Thoracic aorta (tissue), 2 donors: ENCODE data around the gene FAM120B. TPM values are rescaled to one million over a fixed set of nuclear protein-coding genes. Genes with fewer than 3 reads are reported as not detected.

Experiments used
- ATAC-seq: fragments of 150-250 bp; one replicate; pipeline ENCODE4 v1.8.0; 2017; ENCODE audit warnings: low read depth; ENCODE audit not compliant: insufficient number of reproducible peaks, low FRiP score
- DNase-seq: peaks from one replicate; pipeline ENCODE4 v3.0.0-alpha.2; 2020; ENCODE audit warnings: low spot score
- H3K27ac ChIP-seq, 2 donors: fragments of 200-600 bp; sonication (generic); 1 replicate in 1 of 2; 2 replicates in 1 of 2; pipeline ENCODE4 v1.5.1; 2016; ENCODE audit warnings: mild to moderate bottlenecking in 2 of 2, moderate library complexity in 2 of 2
- H3K27me3 ChIP-seq: fragments of 200-600 bp; sonication (generic); replicated peaks from 2 replicates; pipeline ENCODE4 v1.6.0; 2016; ENCODE audit warnings: mild to moderate bottlenecking; ENCODE audit not compliant: insufficient read depth
- H3K36me3 ChIP-seq: fragments of 200-600 bp; sonication (generic); one replicate; pipeline ENCODE4 v1.5.1; 2016
- H3K4me1 ChIP-seq, 2 donors: fragments of 200-600 bp; sonication (generic); 1 replicate in 1 of 2; 2 replicates in 1 of 2; pipeline versions ENCODE4 v1.5.1 to v1.6.0; 2016; ENCODE audit warnings: low read depth in 2 of 2, mild to moderate bottlenecking in 1 of 2; ENCODE audit not compliant: control insufficient read depth in 1 of 2
- H3K4me3 ChIP-seq: fragments of 200-600 bp; sonication (generic); 2 replicates; pipeline ENCODE4 v1.5.1; 2016; ENCODE audit warnings: mild to moderate bottlenecking
- H3K9me3 ChIP-seq: fragments of 200-600 bp; sonication (generic); 2 replicates; pipeline ENCODE4 v1.5.1; 2016
- total RNA-seq, 2 donors: library from RNA; depleted of rRNA; stranded (reverse); fragments of >200 nt; gene quantifications; one replicate each; pipeline versions ENCODE4 v1.1.0 to v1.2.3, GENCODE V29; 2016
- TF ChIP-seq, protein P1 (sequence below): fragments of 200-600 bp; sonication (generic); IDR thresholded peaks from one replicate; pipeline ENCODE4 v1.5.1; 2019; ENCODE audit warnings: antibody characterized with exemption

FAM120B gene
- total RNA-seq, 2 donors from 2014 or later = 21.0 to 24.1 TPM

DNA sequence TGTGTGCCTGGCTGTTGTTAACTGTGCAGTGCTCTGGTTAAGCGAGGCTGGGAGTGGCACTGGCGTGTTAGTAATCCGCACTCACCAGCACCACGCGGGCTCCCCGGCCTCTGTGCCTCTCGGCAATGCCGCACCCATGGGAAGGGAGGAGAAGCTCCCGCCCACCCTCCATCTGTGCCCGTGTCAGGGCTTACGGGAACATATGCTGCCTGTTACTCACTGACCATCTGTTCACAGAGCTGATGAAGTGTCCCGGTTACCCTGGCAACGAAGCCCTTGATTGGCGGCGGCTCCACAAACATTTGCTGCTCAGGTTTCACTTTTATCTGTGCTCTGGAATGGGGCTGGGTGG lies 131.8 kb downstream of the FAM120B start:
- H3K4me3 ChIP-seq = peak overlapping the region; percentile 53
- TF ChIP-seq, protein P1, sequence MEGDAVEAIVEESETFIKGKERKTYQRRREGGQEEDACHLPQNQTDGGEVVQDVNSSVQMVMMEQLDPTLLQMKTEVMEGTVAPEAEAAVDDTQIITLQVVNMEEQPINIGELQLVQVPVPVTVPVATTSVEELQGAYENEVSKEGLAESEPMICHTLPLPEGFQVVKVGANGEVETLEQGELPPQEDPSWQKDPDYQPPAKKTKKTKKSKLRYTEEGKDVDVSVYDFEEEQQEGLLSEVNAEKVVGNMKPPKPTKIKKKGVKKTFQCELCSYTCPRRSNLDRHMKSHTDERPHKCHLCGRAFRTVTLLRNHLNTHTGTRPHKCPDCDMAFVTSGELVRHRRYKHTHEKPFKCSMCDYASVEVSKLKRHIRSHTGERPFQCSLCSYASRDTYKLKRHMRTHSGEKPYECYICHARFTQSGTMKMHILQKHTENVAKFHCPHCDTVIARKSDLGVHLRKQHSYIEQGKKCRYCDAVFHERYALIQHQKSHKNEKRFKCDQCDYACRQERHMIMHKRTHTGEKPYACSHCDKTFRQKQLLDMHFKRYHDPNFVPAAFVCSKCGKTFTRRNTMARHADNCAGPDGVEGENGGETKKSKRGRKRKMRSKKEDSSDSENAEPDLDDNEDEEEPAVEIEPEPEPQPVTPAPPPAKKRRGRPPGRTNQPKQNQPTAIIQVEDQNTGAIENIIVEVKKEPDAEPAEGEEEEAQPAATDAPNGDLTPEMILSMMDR = no peak
- no peaks in the 10 kb centered on the region for H3K27me3 ChIP-seq
- ATAC-seq (peak; percentile 36), DNase-seq (peak; percentile 61)
- peaks cover 0 to 7% of the 10 kb centered on the region in 2 donors for H3K4me1 ChIP-seq
- H3K27ac ChIP-seq = no peak overlapping the region
- H3K9me3 ChIP-seq = no peaks in the 10 kb centered on the region
- no peaks in the 10 kb centered on the region for H3K36me3 ChIP-seq

- ATAC-seq (no peak), DNase-seq (no peak)
- H3K27me3 ChIP-seq = no peaks in the 10 kb centered on the region
- no peaks in the 10 kb centered on the region for H3K36me3 ChIP-seq
- H3K4me3 ChIP-seq = no peak overlapping the region
- H3K4me1 ChIP-seq = peaks cover 0 to 7% of the 10 kb centered on the region in 2 donors
- H3K9me3 ChIP-seq = no peaks in the 10 kb centered on the region
- no peak overlapping the region for H3K27ac ChIP-seq
- TF ChIP-seq, protein P1 = no peak
Observed at GRCh38 chr6:170438861-170439260, 132.3 kb downstream of the FAM120B start.

DNA sequence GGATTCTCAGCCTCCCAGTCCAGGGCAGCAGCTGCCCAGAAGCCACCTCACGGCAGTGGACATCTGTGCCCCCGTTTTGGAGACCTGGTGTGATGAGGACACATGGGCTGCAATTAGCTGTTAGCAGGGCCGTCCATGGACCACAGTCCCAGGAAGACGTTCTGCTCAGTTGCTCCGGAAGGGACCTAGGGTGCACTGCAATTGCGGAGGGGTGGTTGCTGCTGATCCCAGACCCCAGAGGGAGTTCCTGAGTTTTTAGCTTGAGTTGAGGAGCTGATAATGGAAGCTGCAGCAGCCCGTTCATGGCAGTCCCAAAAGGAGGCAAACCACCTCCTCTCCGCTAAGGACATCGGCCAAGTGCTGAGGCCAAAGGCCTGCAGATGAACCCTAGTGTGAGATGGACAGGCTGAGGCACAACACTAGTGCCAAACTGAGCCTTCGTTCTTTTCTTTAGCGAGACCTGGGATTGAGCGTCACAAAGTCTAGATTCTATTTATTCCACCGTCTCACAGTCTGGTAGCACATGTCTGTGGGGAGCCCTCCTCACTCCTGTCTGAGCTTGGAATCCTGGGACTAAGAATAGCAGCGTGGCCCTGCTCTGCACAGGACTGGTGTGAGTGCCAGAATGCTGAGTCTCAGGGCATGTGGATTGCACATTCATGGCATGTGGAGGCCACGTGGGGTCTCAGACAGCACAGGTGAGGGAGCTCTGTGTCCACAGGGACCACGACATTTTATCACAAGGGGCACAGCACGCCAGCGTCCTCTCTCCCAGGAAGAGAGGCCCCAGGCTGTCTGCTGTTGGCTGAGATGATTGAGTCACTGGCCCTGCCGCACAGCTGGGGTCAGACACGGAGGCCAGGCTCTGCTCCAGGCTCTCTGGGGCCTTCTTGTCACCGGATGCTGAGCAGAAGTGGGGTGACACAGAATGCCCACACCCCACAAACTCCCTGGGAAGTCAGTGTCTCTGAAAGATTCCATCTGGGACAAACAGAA lies 133.1 kb downstream of the FAM120B start:
- H3K9me3 ChIP-seq = no peaks in the 10 kb centered on the region
- H3K27ac ChIP-seq = no peak overlapping the region
- H3K4me3 ChIP-seq = no peak overlapping the region
- H3K36me3 ChIP-seq = no peaks in the 10 kb centered on the region
- H3K27me3 ChIP-seq = no peaks in the 10 kb centered on the region
- TF ChIP-seq, protein P1 = no peak
- ATAC-seq (no peak), DNase-seq (no peak)
- H3K4me1 ChIP-seq = peaks cover 0 to 7% of the 10 kb centered on the region in 2 donors

- Histone ChIP-seq H3K9me3 (no peaks in the 10 kb centered on the region), H3K4me1 (peaks cover 0 to 7% of the 10 kb centered on the region in 2 donors), H3K27me3 (no peaks in the 10 kb centered on the region), H3K27ac (no peak overlapping the region), H3K36me3 (no peaks in the 10 kb centered on the region), H3K4me3 (no peak overlapping the region)
- no peak for ATAC-seq
- DNase-seq = no peak
- TF ChIP-seq, protein P1 = no peak
Observed at GRCh38 chr6:170440437-170440836, 133.9 kb downstream of the FAM120B start.

DNA sequence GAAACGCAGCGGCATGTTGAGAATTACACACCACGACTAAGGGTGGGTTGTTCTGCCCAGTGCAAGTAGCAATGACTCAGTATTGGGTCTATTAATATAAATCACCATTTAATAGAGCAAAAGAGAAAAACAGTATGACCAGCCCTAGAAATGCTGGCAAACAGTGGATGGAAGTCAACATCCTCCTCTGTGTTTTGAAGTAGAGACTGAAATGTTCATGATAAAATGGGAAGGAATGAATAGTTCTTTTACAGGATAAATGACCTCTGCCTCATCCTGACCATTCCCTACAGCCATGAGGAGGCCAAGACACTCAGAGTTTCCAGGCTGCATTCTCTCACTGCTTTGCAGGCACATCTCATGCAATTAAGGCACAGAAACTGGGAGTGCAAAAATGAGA lies 134.8 kb downstream of the FAM120B start:
- TF ChIP-seq, protein P1 = no peak
- peaks cover 0 to 7% of the 10 kb centered on the region in 2 donors for H3K4me1 ChIP-seq
- no peak overlapping the region for H3K4me3 ChIP-seq
- no peaks in the 10 kb centered on the region for H3K9me3 ChIP-seq
- no peak overlapping the region for H3K27ac ChIP-seq
- no peaks in the 10 kb centered on the region for H3K27me3 ChIP-seq
- ATAC-seq (no peak), DNase-seq (no peak)
- H3K36me3 ChIP-seq = no peaks in the 10 kb centered on the region
